ENCODE results near the gene MYOM1. TPM values are rescaled to one million over a fixed set of nuclear protein-coding genes. Genes with fewer than 3 reads are reported as not detected.

The MYOM1 gene
- total RNA-seq, 1 donor from 2014 or later, result 724 TPM

- no peak for DNase-seq
- intact Hi-C loops (cut with micrococcal nuclease), result no loop called here
- ATAC-seq, result peak; percentile 11
Observed at GRCh38 chr18:3110034-3110752, 109.6 kb downstream of the MYOM1 start.

- no peak for DNase-seq
- ATAC-seq, result no peak
- intact Hi-C loops (cut with micrococcal nuclease), result no loop called here
Observed at GRCh38 chr18:3107740-3108151, 112.0 kb downstream of the MYOM1 start.

- DNase-seq (no peak), ATAC-seq (peak; percentile 14)
- intact Hi-C loops (cut with micrococcal nuclease), result no loop called here
Observed at GRCh38 chr18:3104190-3105054, 115.3 kb downstream of the MYOM1 start.

GRCh38 chr18:3103576-3103975 lies 116.2 kb downstream of the MYOM1 start:
- ATAC-seq (no peak), DNase-seq (no peak)
- intact Hi-C loops (cut with micrococcal nuclease), result no loop called here

GRCh38 chr18:3102983-3103382 lies 116.8 kb downstream of the MYOM1 start:
- intact Hi-C loops (cut with micrococcal nuclease), result no loop called here
- DNase-seq, result no peak
- no peak for ATAC-seq

GRCh38 chr18:3100498-3101132 lies 119.2 kb downstream of the MYOM1 start:
- intact Hi-C loops (cut with micrococcal nuclease), result no loop called here
- no peak for DNase-seq
- ATAC-seq, result peak; percentile 16

- DNase-seq (no peak), ATAC-seq (no peak)
- intact Hi-C loops (cut with micrococcal nuclease), result no loop called here
Observed at GRCh38 chr18:3099327-3099726, 120.4 kb downstream of the MYOM1 start.

GRCh38 chr18:3097082-3097481 lies 122.7 kb downstream of the MYOM1 start:
- ATAC-seq, result no peak
- intact Hi-C loops (cut with micrococcal nuclease), result no loop called here

GRCh38 chr18:3095921-3096320 lies 123.8 kb downstream of the MYOM1 start:
- no peak for DNase-seq
- peak; percentile 4 for ATAC-seq
- intact Hi-C loops (cut with micrococcal nuclease), result no loop called here

More at GRCh38 chr18:3097082-3097481, 122.7 kb downstream of the MYOM1 start:
- no peak for DNase-seq

- ATAC-seq (peak; percentile 3), DNase-seq (no peak)
- intact Hi-C loops (cut with micrococcal nuclease), result no loop called here
Observed at GRCh38 chr18:3094338-3094684, 125.5 kb downstream of the MYOM1 start.

GRCh38 chr18:3093624-3094337 lies 126.0 kb downstream of the MYOM1 start:
- DNase-seq, result no peak
- ATAC-seq, result peak; percentile 26
- intact Hi-C loops (cut with micrococcal nuclease), result no loop called here

- intact Hi-C loops (cut with micrococcal nuclease), result no loop called here
- DNase-seq, result no peak
- ATAC-seq, result no peak
Observed at GRCh38 chr18:3092727-3093126, 127.0 kb downstream of the MYOM1 start.

- intact Hi-C loops (cut with micrococcal nuclease), result no loop called here
- DNase-seq (no peak), ATAC-seq (no peak)
Observed at GRCh38 chr18:3089579-3089978, 130.2 kb downstream of the MYOM1 start.

GRCh38 chr18:3088449-3088848 lies 131.3 kb downstream of the MYOM1 start:
- no peak for ATAC-seq
- no peak for DNase-seq
- intact Hi-C loops (cut with micrococcal nuclease), result no loop called here

- intact Hi-C loops (cut with micrococcal nuclease), result no loop called here
- no peak for DNase-seq
- ATAC-seq, result no peak
Observed at GRCh38 chr18:3086871-3087270, 132.9 kb downstream of the MYOM1 start.

GRCh38 chr18:3085612-3086011 lies 134.2 kb downstream of the MYOM1 start:
- intact Hi-C loops (cut with micrococcal nuclease), result no loop called here
- ATAC-seq, result no peak
- DNase-seq, result no peak

GRCh38 chr18:3084206-3084605 lies 135.6 kb downstream of the MYOM1 start:
- ATAC-seq (no peak), DNase-seq (no peak)
- intact Hi-C loops (cut with micrococcal nuclease), result no loop called here

GRCh38 chr18:3083766-3084165 lies 136.0 kb downstream of the MYOM1 start:
- intact Hi-C loops (cut with micrococcal nuclease), result no loop called here
- ATAC-seq, result no peak

GRCh38 chr18:3081584-3081991 lies 138.2 kb downstream of the MYOM1 start:
- intact Hi-C loops (cut with micrococcal nuclease), result no loop called here
- ATAC-seq (no peak), DNase-seq (no peak)

More at GRCh38 chr18:3083766-3084165, 136.0 kb downstream of the MYOM1 start:
- no peak for DNase-seq

GRCh38 chr18:3079653-3080052 lies 140.1 kb downstream of the MYOM1 start:
- intact Hi-C loops (cut with micrococcal nuclease), result no loop called here
- ATAC-seq, result no peak
- DNase-seq, result no peak
